CD4-positive, alpha-beta T cell treated with Interleukin-15 for 4 hours (primary cell): ENCODE results near the gene HBP1.
"Not testable (repeated sequence)": the region's sequence is repeated elsewhere in the genome, so short reads cannot be mapped to it uniquely, and the experiment has no call there.

Experiments
- DNase-seq: peaks from one replicate; pipeline ENCODE4 v3.0.0-alpha.2; 2020; ENCODE audit warnings: low spot score

The HBP1 gene

DNA sequence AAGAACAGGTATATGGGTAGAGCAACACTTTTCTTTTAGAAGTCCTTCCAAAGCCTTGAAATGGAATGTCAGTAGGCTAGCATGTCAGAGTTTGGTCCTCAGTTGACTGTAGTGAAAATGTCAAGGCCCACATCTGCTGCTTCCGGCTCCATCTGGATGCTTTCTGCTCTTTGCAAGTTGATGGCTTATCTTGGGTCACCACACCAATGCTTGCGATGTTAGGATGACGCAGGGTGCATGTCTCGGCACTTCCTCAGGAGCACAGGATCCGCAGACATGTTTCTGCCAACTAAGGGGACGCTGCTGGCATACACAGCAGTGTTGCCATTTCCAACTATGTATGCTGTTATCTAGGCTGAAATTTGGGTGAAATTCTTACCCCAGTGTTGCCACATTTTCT is 14.0 kb upstream of the HBP1 start:
- DNase-seq: no peak

DNA sequence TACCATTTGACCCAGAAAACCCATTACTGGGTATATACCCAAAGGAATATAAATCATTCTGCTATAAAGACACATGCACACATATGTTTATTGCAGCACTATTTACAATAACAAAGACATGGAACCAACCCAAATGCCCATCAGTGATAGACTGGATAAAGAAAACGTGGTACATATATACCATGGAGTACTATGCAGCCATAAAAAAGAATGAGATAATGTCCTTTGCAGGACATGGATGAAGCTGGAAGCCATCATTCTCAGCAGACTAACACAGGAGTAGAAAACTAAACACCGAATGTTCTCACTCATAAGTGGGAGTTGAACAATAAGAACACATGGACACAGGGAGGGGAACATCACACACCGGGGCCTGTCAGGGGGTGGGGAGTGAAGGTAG is 13.1 kb upstream of the HBP1 start:
- DNase-seq: not testable (repeated sequence)

DNA sequence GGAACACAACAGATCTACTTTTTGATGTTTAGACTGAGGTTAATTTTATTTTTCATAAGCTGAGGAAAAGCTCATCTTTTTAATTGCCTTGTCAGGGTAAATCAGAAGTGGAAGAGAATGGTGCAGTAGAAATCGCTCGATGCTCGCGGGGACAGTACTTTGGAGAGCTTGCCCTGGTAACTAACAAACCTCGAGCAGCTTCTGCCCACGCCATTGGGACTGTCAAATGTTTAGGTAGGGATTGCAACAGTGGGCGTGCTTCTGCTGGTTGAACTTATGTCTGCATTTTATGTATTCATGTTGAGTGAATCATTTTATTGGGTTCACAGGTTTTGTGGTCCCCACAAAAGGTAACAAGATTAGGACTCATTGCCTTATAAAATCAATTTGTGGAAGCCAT is 11.7 kb upstream of the HBP1 start:
- no peak for DNase-seq

DNA sequence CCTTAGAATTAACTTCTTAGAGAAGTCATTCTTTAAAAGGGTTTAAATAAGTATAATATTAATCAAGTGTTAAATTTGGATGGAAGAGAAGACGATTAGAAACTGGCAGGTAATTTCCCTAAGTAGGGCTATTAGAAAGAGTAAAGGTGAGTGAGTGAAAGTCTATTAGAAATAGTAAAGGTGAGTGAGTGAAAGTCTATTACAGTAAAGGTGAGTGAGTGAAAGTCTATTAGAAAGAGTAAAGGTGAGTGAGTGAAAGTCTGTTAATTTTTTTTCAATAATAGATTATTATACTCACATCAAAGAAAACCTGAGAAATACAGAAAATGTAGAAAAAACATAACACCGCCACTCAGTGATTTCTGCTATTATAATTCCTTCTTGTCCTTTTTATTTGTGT is 10.8 kb upstream of the HBP1 start:
- DNase-seq: no peak

DNA sequence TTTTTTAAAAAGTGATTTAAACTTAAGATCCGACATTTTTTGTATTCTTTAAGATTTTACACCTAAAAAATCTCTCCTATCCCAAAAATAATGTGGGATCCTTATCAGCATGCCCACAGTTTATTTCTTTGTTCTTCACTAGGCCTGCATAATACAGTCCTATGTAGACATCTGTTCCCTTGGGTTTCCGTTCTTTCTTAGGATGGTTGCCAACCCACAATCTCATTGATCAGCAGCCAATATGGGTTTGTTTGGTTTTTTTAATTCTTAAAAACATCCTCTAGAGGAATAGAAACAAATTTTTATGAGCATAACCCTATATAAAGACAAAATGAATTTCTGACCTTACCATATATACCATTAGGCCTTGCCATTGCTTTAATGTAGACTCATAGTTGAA is 8.4 kb upstream of the HBP1 start:
- DNase-seq: no peak

DNA sequence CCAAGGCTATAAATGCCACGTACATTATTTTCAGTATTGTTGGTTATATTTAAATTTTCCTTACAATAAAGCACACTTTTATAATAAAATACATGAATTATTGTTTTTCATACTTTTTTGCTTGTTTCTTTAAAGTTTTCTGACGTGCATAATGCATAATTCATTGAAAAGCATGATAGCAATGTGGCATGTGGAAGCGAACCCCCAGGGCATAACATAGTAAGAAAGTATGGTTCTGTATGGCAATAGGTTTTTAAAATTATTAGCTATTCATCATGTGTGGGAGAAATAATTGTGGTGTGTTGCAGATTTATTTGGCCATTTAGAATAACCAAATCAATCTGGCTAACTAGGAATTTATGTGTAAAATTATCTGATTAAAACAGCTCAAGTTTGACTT is 7.4 kb upstream of the HBP1 start:
- no peak for DNase-seq

DNA sequence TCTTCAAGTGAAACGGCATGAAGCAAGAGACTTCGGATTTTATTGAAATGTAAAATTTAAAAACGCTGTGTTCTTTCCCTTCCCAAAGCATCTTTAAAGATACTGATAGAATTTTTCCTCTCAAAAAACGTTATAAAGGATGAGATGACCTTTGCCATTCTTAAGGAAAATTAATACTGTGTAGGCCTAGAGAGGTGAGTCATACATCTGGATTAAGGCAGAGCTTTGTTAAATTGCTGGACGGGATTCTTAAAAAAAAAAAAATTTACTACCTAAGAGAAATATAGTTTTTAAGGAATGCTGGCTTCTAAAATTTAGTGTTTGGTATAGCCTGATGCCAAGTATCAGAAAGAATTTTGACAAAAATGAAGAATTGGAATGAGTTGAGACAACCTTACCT is 6.3 kb upstream of the HBP1 start:
- DNase-seq: no peak

DNA sequence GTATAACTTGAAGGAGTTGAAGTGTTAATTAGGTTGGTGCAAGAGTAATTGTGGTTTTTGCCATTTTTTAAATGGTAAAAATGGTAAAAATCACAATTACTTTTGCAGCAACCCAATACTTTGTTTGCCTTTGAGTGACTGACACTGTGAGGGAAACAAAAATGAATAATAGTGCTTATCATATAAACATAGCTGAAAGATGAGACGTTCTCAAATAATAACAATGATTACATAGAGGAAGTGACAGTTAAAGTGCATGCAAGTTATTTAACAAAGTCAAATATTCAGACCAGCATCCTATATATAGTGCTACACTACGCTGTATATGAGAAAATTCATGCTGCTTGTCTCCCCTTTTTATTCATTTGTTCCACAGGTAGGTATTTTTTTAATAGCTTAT is 4.7 kb upstream of the HBP1 start:
- no peak for DNase-seq

DNA sequence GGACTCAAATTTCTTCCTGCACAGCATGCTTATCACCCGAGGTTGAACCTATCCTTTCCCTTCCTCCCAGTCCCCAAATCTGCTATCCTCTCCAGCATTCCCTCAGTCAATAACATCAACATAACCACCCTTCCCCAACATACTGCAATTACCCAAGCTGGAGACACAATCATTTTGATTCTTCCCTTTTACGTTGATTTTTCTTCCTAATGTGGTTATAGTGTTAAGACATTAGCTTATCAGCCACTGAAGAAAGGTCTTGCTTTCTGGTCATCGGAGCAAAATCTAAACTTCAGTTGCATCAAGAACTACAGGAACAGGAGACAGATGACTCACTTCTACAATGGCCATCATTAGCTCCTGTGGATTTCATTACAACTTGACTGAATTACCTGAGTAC is 3.5 kb upstream of the HBP1 start:
- no peak for DNase-seq

DNA sequence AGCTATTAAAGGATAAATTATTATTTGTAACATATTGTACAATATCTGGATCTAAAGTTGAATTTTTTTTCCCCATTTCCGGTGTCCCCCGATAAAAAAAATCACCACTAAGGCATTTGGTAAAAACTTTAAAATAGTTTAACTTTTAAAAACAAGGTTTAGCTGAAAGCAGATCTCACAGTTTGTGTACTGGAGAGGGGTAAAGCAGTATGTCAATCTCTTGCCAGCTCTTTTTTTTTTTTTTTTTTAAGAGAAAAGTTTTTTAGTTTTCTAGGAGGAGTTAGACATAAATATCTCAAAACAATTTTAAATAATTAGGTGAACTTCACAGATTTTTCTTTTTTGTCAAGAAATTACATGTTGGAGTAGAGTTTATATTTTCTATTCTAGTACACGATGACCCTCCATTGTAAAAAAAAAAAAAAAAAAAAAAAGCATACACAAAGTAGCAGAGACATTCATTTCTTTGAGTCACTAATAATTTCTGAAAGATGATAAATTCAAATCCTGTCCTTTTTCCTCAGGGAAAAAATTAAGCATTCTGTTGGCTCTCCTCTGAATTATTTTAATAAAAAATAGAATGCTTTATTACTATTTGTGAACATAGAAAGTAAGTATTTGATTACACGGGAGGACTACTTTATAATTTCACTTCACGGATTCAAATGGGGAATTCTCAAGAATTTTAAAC is 1.9 kb upstream of the HBP1 start:
- no peak for DNase-seq

DNA sequence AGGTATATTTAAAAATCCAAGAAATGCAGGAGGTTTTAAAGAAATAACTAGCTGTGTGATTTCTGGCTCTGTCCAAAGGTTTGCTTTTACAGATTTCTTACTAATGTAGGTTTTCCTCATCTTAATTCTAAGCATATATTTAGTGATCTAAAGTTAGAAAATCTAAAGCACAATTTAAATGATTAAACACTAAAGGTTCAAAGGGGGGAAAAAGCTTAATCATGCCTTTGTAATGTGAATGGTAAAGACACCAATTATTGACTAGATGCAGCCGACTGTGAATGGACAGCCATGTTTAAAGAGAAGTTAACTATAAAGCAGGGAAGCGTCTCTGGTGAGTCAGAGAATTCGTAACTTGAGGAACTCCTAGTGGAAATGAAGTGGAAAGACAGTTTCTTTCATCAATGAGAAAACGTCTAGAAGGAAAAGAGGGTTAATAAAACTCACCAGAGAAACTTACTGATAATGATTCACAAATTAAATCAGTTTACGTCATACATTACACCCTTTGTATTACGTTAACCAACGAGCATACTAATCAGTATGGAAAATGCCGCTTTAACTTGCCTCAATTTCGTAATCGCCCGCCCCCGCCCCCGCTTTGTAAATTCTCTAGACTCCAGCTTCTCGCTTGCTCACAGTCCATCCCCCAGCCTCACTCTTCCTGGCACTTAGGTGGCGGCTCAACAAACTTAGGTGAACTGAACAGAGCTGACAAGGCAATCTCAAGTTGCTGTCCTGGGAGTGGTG is 1.1 kb upstream of the HBP1 start:
- DNase-seq: peak; percentile 60

DNA sequence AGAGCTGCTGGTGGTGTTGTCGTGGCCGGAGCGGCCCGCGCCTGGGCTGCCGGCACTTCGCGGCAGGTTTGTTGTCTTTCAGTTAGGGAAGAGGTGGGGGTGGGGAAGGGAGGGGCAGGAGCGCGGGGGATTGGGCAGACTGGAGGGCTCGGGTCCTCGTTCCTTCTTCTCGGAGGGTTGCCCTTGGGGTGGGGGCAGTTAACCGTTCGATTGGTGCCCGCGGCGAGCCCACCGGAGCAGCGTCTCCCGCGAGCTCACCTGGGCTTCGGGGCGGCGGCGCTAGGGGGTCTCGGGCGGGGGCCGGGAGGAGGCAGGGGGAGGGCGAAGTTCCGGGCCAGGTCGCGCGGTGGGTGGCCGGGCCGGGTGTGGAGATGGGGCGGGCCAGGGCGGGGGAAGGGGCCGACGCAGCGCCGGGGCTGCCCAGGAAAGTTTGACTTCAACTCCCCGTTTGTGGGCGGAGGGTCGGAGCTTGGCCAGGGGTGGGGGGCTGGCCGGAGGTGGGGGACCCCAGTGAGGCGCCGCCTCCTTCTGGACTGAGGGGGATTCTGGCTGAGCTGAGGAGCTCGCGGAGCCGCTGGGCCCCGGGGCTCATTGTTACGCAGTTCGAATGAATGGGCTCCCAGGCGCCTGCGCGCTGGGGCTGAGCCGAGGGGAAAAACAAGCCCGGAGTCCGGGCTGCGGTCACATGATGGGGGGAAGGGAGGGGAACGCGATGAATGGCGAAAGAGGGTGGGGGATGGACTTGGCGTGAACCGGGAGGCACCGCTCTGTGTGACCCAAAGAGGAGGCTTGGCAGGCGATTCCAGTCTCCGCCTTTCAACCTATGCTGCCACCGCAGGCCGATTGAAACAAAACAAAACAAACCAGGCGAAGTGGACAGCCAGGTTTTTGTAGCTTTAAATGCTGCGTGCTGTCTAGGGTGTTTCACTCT is 582 bp downstream of the HBP1 start:
- DNase-seq: peak; percentile 80

DNA sequence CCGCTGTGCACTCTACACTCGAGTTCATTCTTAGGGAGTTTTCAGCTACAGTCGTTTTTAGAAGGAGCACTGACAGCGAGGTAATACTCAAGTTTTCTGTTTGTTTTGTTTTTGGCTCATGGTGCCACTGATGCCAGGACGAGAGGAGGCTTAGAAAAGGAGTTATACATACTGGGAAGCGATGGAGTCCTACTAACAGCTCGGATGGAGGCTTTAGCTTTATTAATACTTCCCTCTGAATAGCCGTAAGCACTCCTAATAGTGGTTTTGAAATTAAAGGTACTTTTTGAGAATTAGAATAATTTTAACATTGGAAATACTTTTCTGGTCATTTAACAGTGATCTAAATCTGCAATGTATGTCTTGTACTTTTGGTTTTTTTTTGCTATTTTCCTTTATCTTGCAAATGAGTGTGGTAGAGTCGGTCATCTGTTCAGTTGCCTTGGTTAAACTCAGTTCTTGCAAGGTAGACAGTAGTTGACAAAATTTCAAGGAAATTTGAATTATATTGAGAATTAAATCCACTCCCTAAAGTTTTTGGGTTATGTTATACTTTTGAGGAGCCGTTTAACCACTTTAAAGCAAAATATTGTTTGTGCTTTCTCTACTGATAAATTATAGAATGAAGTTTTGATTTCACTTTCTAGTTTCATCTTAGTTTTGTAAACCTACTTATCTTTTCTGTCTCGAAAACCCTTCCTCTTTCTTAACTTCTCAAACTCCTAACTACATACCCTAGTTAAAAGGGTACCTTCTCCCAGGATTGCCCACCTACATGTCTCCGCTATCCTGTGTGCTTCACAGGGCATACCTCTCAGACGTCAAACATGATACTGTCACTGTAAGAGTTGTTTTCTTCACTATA is 1.5 kb downstream of the HBP1 start:
- DNase-seq: no peak

DNA sequence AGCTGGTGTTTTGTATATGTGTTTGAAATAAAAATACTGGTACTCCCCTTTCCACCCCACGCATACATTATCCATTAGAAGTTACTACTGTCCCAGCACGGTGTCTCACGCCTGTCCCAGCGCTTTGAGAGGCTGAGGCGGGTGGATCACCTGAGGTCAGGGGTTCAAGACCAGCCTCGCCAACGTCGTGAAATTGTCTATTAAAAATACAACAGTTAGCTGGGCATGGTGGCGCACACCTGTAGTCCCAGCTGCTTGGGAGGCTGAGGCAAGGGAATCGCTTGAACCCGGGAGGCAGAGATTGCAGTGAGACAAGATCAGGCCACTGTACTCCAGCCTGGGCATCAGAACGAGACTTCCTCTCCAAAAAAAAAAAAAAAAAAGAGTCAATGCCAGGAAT is 2.7 kb downstream of the HBP1 start:
- no peak for DNase-seq

DNA sequence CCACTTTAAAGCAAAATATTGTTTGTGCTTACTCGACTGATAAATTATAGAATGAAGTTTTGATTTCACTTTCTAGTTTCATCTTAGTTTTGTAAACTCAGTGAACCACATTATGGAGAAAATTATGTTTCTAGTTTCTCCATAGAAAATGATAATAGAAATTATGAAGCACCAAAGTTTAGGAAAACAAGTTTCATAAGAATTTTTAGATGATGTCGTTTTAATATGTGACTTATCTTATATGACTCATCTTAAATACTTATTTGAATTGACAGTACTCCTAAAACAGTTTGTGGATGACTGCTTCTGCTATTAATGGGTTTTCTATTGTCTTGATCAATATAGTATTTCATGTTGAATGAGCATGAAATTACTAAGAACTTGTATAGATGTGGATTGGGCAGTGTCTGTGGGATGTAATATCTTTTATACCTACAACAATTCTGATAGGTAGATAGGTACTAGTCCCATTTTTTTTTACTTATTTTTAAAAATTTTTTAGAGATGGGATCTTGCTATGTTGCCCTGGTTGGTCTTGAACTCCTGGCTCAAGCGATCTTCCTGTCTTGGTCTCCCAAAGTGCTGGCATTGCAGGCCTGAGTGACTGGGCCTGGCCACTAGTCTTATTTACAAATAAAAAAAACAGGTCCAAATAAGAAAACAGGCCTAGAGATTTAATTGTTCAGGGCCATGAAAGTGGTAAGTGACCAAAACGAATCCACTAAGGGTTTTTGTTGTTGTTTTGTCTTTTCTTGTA is 3.7 kb downstream of the HBP1 start:
- no peak for DNase-seq

DNA sequence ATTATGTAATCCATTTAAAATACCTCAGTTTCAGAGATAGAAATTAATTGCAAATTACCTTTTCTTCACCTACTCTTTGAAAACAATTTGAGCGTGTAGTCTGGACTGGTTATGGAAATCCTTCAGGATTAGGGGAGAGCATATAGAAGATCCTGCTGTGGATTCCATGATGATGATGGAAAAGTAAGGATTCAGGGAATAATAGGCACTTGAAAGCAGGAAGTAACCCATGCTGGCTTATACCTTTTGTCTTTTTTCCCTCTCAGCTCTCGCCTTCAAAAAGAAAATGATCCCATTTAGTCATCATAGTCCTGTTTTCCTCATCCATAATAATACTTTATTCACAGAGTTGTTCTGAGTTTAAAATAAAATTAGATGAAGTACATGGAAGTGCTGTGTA is 4.4 kb downstream of the HBP1 start:
- DNase-seq: no peak

DNA sequence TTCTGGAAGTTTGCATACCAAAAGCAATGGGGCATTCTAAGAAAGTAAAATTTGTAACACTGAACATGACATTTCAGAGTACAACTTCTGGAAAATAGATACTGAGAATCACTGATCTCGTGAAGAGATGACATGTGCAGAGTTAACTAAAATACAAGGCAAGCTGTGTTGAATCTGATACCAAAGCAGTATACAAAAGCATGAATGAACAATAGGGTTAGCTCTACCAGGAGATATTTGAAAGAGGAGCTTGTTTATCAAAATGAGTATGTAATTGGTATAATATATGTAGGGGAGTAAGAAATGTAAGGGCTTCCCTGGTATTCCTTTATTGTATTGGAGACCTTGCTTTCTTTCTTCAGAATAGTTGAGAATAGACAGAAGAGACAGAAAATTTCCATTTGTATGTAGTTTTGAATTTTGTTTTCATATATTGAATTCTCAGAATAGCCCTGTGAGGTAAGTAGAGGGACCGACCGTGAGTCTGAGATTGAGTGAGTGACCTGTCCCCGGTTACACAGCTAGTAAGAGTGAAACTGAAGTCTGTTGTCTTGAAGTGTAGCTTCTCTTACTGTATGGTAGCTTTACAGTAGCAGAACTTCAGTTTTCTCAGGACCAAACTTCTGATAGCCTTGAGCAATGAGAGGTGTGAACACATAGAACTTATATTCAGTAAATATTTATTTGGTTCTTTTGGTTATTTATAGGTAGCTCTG is 5.0 kb downstream of the HBP1 start:
- DNase-seq: peak; percentile 12

DNA sequence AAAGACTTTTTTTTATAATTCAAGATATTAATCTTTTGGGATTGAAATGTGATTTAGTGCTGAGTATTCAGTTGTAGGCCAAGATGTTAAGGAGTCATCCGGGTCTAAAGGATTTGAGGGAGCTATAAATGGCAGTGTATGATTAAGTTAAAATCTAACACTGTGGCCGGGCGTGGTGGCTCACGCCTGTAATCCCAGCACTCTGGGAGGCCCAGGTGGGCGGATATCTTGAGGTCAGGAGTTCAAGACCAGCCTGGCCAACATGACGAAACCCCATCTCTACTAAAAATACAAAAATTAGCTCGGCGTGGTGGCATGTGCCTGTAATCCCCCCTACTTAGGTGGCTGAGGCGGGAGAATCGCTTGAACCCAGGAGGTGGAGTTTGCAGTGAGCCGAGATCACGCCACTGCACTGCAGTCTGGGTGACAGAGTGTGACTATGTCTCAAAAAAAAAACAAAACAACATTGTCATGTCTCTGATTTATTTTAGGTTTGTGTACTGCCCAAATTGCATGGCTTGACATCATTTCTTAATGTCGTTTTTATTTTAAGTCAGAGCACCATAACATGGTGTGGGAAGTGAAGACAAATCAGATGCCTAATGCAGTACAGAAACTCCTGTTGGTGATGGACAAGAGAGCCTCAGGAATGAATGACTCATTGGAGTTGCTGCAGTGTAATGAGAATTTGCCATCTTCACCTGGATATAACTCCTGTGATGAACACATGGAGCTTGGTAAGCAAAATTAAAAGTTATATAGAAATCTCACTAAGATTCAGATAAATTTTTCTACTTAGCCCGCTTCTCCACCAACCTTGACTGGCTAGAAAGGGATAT is 10.7 kb downstream of the HBP1 start:
- no peak for DNase-seq

DNA sequence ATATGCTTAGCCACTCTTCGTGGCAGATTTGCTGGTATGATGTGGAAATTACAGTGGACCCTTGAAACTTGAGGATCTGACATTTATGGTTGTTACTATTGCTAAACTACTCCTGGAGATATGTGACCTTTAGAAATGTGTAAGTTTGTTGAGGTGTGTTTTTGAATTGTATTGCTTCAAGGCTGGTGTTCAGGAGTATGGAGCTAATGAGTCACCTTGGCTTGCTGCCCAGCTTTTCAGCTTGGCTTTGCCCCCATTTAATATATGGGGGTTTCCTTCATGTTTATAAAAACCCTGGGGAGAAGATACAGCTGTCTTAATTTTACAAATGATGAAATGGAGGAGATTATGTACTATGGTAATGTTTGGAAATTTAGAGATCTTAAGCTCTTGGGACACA is 11.6 kb downstream of the HBP1 start:
- peak; percentile 55 for DNase-seq

DNA sequence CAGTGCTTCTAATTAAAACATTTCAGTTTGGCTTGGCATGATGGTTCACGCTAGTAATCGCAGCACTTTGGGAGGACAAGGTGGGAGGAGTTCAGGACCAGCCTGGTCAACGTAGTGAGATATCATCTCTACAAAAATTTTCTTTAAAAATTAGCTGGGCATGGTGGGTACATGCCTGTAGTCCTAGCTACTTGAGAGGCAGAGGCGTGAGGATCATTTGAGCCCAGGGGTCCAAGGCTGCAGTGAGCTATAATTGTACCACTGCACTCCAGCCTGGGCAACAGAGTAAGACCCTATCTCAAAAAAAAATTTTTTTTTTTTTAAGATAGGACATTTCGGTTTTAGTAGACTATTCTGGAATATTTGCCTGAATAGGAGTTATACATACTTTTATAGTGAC is 12.4 kb downstream of the HBP1 start:
- DNase-seq: no peak
